Kidney (tissue), 14 donors: ENCODE data around the gene MARCHF10. TPM values are rescaled to one million over a fixed set of nuclear protein-coding genes. Genes with fewer than 3 reads are reported as not detected.
"Not testable (repeated sequence)": the region's sequence is repeated elsewhere in the genome, so short reads cannot be mapped to it uniquely, and the experiment has no call there.

Experiments used
- DNase-seq, 5 donors: peaks; one replicate each; pipeline ENCODE4 v3.0.0-alpha.2; 2013 to 2020
- FAIRE-seq: peaks from 2 replicates; lab custom pipeline; 2012; peaks lifted over from hg19 to GRCh38; lab: Jason Lieb, UNC
- H3K27ac ChIP-seq, 2 donors: one replicate each; pipeline ENCODE4 v1.7.0; 2013; ENCODE audit warnings: low read depth in 2 of 2, low read length in 2 of 2, inconsistent platforms in 1 of 2
- H3K27me3 ChIP-seq: one replicate; pipeline ENCODE4 v1.7.1; 2013; ENCODE audit warnings: low read length, inconsistent platforms; ENCODE audit not compliant: control insufficient read depth, insufficient read depth
- H3K36me3 ChIP-seq, 3 donors: one replicate each; pipeline versions ENCODE4 v1.7.0 to v1.7.1; 2013; ENCODE audit warnings: low read length in 3 of 3, control low read depth in 1 of 3, inconsistent platforms in 1 of 3; ENCODE audit not compliant: insufficient read depth in 3 of 3, control insufficient read depth in 2 of 3
- H3K4me1 ChIP-seq, 3 donors: one replicate each; pipeline versions ENCODE4 v1.7.0 to v1.7.1; 2013; ENCODE audit warnings: low read length in 3 of 3, inconsistent platforms in 1 of 3, low read depth in 1 of 3; ENCODE audit not compliant: control insufficient read depth in 2 of 3, insufficient read depth in 2 of 3
- H3K4me3 ChIP-seq, 3 donors: one replicate each; pipeline versions ENCODE4 v1.7.0 to v1.8.1; 2013; ENCODE audit warnings: low read length in 3 of 3, control low read depth in 1 of 3, inconsistent platforms in 1 of 3
- H3K9ac ChIP-seq, 3 donors: one replicate each; pipeline versions ENCODE4 v1.7.0 to v1.7.1; 2013; ENCODE audit warnings: low read length in 3 of 3, control low read depth in 1 of 3, inconsistent platforms in 1 of 3
- H3K9me3 ChIP-seq, 3 donors: one replicate each; pipeline versions ENCODE4 v1.7.0 to v1.7.1; 2013; ENCODE audit warnings: low read length in 3 of 3, control low read depth in 1 of 3, inconsistent platforms in 1 of 3; ENCODE audit not compliant: control insufficient read depth in 2 of 3, insufficient read depth in 1 of 3
- intact Hi-C: fragments of 100-400 bp; cut with DNase I; formaldehyde crosslinking; loops from one replicate; pipeline ENCODE4 v1.11.1; 2022
- polyA plus RNA-seq: library from polyadenylated mRNA; stranded (reverse); fragments of 350-450 nt; fragmentation: Illumina TruSeq; extraction: RNeasy Lipid Tissue Mini Kit (QIAGEN cat#74804); gene quantifications from one replicate; pipeline ENCODE4 v1.2.3, GENCODE V29; 2014; ENCODE audit warnings: low read depth, low replicate concordance; ENCODE audit not compliant: insufficient read depth
- total RNA-seq: library from RNA; stranded (reverse); fragmentation: NEBNext Ultra II Directional; extraction: Animal tissue kit (Norgen Biotek cat#: 25700); gene quantifications from one replicate; pipeline ENCODE4 v1.2.1, GENCODE V29; 2021
- TF ChIP-seq, protein P1 (sequence below): IDR thresholded peaks from 3 replicates; pipeline ENCODE4 v1.5.1; 2012; ENCODE audit warnings: mild to moderate bottlenecking, moderate library complexity, borderline replicate concordance; ENCODE audit not compliant: insufficient read depth; ENCODE audit errors: extremely low read depth
- donor health status: control.
- donor health status: control.
- donor health status: control.
- donor health status: control.
- donor health status: control.
- donor health status: DM: yes; HTN: yes; CAD: no.
- donor health status: Normal renal cell carcinoma (clear cell type).

Gene MARCHF10
- total and polyA plus RNA-seq, 2 donors from 2014 or later: 0.66 to 6.3 TPM

- no peaks in the 10 kb centered on the region for H3K27me3 ChIP-seq
- intact Hi-C loops: no loop called here
- H3K27ac ChIP-seq: no peak overlapping the region
- DNase-seq (no peak), FAIRE-seq (no peak)
- no peak overlapping the region for H3K4me3 ChIP-seq
- H3K4me1 ChIP-seq: no peaks in the 10 kb centered on the region
- H3K9ac ChIP-seq: no peak overlapping the region
- no peaks in the 10 kb centered on the region for H3K9me3 ChIP-seq
- no peaks in the 10 kb centered on the region for H3K36me3 ChIP-seq
- TF ChIP-seq, protein P1, sequence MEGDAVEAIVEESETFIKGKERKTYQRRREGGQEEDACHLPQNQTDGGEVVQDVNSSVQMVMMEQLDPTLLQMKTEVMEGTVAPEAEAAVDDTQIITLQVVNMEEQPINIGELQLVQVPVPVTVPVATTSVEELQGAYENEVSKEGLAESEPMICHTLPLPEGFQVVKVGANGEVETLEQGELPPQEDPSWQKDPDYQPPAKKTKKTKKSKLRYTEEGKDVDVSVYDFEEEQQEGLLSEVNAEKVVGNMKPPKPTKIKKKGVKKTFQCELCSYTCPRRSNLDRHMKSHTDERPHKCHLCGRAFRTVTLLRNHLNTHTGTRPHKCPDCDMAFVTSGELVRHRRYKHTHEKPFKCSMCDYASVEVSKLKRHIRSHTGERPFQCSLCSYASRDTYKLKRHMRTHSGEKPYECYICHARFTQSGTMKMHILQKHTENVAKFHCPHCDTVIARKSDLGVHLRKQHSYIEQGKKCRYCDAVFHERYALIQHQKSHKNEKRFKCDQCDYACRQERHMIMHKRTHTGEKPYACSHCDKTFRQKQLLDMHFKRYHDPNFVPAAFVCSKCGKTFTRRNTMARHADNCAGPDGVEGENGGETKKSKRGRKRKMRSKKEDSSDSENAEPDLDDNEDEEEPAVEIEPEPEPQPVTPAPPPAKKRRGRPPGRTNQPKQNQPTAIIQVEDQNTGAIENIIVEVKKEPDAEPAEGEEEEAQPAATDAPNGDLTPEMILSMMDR: no peak
Measured at GRCh38 chr17:62692721-62693431, 115.2 kb downstream of the MARCHF10 start.

DNA sequence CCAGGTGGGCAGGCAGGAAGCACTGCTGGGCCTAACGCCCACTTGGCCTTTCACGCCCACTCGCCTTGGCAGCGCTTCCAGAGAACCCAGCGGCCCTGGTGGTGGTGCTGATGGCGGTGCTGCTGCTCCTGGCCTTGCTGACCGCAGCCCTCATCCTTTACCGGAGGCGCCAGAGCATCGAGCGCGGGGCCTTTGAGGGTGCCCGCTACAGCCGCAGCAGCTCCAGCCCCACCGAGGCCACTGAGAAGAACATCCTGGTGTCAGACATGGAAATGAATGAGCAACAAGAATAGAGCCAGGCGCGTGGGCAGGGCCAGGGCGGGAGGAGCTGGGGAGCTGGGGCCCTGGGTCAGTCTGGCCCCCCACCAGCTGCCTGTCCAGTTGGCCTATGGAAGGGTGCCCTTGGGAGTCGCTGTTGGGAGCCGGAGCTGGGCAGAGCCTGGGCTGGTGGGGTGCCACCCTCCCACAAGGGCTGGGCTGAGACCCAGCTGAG, 115.9 kb downstream of the MARCHF10 start:
- FAIRE-seq (no peak), DNase-seq (no peak)
- no peak overlapping the region for H3K4me3 ChIP-seq
- H3K27ac ChIP-seq: no peak overlapping the region
- TF ChIP-seq, protein P1: no peak
- H3K27me3 ChIP-seq: no peaks in the 10 kb centered on the region
- H3K9ac ChIP-seq: no peak overlapping the region
- H3K36me3 ChIP-seq: no peaks in the 10 kb centered on the region
- no peaks in the 10 kb centered on the region for H3K9me3 ChIP-seq
- intact Hi-C loops: no loop called here
- no peaks in the 10 kb centered on the region for H3K4me1 ChIP-seq

GRCh38 chr17:62691589-62691915, 116.6 kb downstream of the MARCHF10 start:
- intact Hi-C loops, H3K27me3 ChIP-seq, FAIRE-seq, H3K9me3 ChIP-seq, DNase-seq, H3K27ac ChIP-seq, H3K4me3 ChIP-seq, H3K36me3 ChIP-seq, H3K9ac ChIP-seq, H3K4me1 ChIP-seq: not testable (repeated sequence)

- Histone ChIP-seq H3K4me3 (no peak overlapping the region), H3K4me1 (no peaks in the 10 kb centered on the region), H3K9ac (no peak overlapping the region), H3K27ac (no peak overlapping the region), H3K9me3 (no peaks in the 10 kb centered on the region), H3K36me3 (no peaks in the 10 kb centered on the region), H3K27me3 (no peaks in the 10 kb centered on the region)
- DNase-seq (no peak), FAIRE-seq (no peak)
- intact Hi-C loops: no loop called here
- TF ChIP-seq, protein P1: no peak
Measured at GRCh38 chr17:62690168-62690897, 117.8 kb downstream of the MARCHF10 start.
